Left renal cortex interstitium (tissue), 4 donors: Measurements from ENCODE around the gene CCDC28B. TPM values are rescaled to one million over a fixed set of nuclear protein-coding genes. Genes with fewer than 3 reads are reported as not detected.
"Not testable (repeated sequence)": the region's sequence is repeated elsewhere in the genome, so short reads cannot be mapped to it uniquely, and the experiment has no call there.

Experiments
- DNase-seq, 4 donors: peaks; one replicate each; pipeline ENCODE4 v3.0.0-alpha.2; 2013; ENCODE audit warnings: low read depth in 4 of 4, low spot score in 2 of 4, missing footprints in 1 of 4
- polyA plus RNA-seq, 4 donors: library from polyadenylated mRNA; unstranded; fragments of 120-200 nt; gene quantifications; one replicate each; pipeline ENCODE4 v1.2.1, GENCODE V29; 2013; ENCODE audit not compliant: insufficient read length in 4 of 4

CCDC28B gene
- 10 to 100 TPM; 21.0 to 30.9 (median 27.7) TPM for polyA plus RNA-seq

DNA sequence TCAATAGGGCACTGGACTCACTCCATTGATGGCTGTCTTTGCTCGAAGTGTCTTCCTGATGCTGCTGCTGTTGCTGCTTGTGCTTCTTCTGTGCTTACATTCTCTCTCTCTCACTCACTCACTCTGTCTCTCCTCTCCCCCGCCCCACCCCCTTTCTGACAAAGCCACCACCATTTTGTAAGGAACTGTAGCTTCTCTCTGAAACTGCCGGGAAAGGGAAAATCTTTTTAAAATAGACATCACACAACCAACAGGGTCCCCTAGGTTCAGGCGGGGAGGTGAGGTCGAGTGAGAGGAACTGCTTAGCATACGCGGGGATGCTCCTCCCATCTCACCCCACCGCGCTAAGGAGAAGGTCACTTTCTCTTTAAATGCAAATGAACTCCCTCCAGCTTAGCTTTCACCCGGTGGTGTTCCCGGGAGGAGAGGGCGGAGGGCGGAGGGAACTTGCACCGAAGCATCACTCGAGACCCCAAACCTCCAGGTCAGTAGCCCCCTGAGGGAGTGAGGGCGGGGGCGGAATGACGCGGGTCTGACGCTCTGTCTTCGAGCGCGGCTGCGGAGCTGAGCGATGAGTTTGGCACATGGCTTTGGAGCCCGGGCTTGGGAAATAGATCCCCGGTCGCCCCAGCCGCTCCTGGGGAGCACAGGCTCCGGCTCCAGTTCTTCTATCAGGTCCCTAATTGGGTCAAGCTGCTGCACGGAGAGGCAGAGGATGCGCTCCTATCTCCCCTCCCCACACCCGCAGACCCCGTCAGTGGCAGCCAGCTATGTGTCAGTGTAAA is at the start of gene CCDC28B:
CCDC28B (plus strand) TSS at position 370 of the 785 bp plus-strand sequence. CDS start 1,341 bp downstream, outside the sequence.
- DNase-seq: peak in 1 of 4 donors; percentile 58

DNA sequence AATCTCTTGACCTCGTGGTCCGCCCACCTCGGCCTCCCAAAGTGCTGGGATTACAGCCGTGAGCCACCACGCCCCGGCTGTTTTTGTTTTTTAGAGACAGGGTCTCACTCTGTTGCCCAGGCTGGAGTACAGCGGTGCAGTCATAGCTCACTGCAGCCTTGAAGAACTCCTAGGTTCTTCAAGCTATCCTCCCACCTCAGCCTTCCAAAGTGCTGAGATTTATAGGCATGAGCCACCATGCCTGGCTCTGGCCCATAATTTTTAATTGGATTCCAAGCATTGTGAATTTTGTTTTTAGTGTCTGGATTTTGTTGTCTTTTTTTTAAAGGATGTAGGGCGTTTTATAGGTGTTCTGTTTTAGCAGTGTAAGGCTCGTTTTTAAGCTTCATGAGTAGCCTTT is 49.5 kb upstream of the CCDC28B start:
- no peak for DNase-seq

GRCh38 chr1:32151319-32151787 is 49.0 kb upstream of the CCDC28B start:
- DNase-seq: no peak

GRCh38 chr1:32159189-32159588 is 41.2 kb upstream of the CCDC28B start:
- no peak for DNase-seq

DNA sequence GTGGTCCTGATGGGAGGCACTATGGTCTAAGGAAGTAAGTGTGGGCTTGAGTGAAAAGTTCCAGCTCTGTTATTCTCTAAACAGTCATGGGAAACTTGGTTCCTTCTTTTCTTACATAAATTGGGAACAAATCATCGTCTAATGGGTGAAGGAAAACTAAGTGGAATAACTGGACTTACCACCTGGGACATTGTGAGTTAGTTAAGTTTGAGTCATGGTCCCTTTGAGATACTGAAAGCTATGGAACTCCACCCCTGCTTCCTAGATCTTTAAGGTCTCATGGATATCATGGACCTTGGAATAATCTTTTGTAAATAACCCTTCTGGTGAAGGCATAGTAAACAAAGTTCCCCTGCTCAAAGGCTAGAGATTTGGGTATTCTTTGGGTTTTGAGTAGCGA is 37.0 kb upstream of the CCDC28B start:
- DNase-seq: no peak

GRCh38 chr1:32165633-32166032 is 34.8 kb upstream of the CCDC28B start:
- not testable (repeated sequence) for DNase-seq

GRCh38 chr1:32170991-32171390 is 29.4 kb upstream of the CCDC28B start:
- DNase-seq: no peak

DNA sequence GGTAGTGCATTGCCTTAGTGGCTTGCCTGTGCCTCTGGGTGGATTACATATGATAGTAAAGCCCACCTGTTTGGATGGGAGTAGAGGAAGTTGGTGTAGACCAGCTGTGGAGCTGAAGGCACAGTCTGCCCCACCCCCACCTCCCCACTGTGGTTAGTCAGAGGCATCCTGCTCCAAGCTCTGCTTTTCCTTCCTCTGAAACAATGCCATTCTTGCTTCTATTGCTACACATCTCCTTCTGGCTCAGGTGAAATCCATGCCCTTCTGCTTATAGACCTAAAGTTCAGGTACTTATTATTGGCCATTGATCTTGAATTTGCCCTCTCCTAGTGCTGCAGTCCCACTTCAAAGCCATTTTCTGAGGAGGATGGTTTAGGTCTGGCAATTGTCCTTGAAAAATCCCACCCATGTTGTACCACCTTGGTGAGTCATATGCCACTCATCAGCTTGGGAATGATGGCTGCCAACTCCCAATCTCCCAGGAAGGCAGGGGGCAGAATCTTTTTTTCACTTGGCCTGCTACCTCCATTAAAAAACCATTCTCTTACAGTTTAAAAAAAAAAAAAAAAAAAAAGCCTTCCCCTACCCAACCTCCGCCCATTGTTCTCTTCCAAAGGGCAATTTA is 27.7 kb upstream of the CCDC28B start:
- DNase-seq: no peak

- no peak for DNase-seq
Observed at GRCh38 chr1:32178380-32179192, 21.8 kb upstream of the CCDC28B start.

DNA sequence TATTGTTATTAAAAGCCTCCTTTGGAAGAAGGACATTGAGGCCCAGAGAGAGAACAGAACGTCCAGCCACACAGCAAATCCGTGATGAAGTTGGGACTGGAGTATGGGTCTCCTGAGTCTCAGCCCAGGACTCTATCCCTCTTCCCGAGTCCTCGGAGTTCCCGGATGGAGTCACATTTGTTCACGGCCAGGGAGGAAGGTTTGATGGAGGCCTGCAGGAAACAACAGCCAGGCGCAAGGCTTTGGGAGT is 21.3 kb upstream of the CCDC28B start:
- DNase-seq: peak in 1 of 4 donors; percentile 63

GRCh38 chr1:32179443-32180185 is 20.8 kb upstream of the CCDC28B start, which contains the start of gene TXLNA:
TXLNA (plus strand) TSS chr1:32179675; CDS start chr1:32180346, 671 bp downstream.
- peak; percentile 77 to 86 (median 84) for DNase-seq

- peak in 1 of 4 donors; percentile 28 for DNase-seq
Observed at GRCh38 chr1:32180186-32181060, 20.0 kb upstream of the CCDC28B start.

DNA sequence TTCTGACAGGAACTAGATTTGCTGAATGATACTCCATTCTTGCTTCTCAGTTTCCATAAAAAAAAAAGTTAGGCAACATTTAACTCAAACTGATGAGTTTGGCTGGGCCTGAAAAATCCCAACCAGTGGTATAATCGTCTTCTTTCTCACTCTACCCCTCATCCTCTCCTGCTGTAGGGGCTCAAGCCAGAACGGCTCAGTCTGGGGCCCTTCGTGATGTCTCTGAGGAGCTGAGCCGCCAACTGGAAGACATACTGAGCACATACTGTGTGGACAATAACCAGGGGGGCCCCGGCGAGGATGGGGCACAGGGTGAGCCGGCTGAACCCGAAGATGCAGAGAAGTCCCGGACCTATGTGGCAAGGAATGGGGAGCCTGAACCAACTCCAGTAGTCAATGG is 19.3 kb upstream of the CCDC28B start:
- DNase-seq: no peak

DNA sequence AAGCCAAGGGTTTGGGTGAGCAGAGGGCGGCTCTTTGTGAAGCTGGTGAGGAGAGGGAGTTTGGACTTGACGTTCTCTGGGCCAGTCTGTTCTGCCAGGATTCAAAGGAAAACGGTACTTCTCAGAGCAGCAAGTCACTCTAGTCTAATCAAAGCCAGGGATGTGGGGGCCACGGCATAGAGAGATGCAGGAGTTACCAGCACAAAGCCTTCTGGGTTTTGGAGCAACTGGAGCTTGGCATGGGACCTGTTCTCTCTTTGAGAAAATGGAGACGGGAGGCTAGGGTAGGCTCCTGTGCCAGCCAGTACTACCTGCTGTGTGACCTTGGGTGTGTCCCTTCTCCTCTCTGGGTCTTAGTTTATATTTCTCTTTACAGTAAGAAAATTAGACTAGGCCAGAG is 18.8 kb upstream of the CCDC28B start:
- no peak for DNase-seq

- DNase-seq: no peak
Observed at GRCh38 chr1:32182060-32182459, 18.3 kb upstream of the CCDC28B start.

GRCh38 chr1:32184650-32185049 is 15.7 kb upstream of the CCDC28B start:
- DNase-seq: no peak

- DNase-seq: no peak
Observed at GRCh38 chr1:32186077-32186476, 14.3 kb upstream of the CCDC28B start.

DNA sequence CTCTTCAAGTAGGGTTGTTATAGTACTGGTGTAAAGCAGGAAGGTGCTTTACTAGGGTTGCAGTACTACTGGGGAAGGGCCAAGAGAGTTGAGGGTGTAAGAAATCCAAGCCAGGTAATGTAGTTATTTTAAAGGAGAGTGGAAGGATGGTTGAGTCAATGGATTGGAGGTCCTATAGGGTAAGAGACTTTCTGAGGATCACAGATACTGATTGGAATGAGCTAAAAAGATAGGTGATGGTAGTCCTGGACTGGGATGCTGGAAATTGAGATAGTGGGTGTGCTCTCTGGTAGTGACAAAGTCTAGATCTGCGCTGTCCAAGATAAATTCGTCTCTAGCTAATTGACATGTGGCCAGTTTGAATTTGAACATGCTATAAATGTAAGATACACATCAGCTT is 13.9 kb upstream of the CCDC28B start:
- no peak for DNase-seq

GRCh38 chr1:32187850-32188249 is 12.5 kb upstream of the CCDC28B start:
- no peak for DNase-seq
